ENCODE results near the gene PITX1. TPM values are rescaled to one million over a fixed set of nuclear protein-coding genes. Genes with fewer than 3 reads are reported as not detected.
"Not testable (repeated sequence)": the region's sequence is repeated elsewhere in the genome, so short reads cannot be mapped to it uniquely, and the experiment has no call there.

Gene PITX1
- total RNA-seq, 2 donors from 2014 or later, result 1.3 to 2.4 TPM

DNA sequence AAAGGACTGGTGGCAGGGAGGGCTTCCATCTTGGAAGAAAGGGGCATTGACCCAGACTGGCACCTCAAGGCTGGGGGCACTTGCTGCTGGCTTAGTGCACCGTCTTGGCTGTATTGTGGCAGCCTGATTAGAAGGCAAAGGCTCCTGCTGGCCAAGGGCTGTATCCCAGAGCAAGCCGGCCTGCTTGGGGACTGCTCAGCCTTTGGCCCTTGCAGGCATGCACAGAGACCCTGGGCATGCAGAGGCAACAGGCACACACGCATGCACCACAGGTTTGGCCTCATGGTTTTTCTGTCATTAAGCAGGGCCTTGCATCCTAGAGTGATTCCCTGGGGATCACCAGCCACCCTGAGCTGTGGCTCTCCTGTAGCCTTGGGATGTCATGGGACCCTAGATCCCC lies 29.0 kb downstream of the PITX1 start:
- Histone ChIP-seq H3K9ac (ENCODE audit: extremely low read depth, low read length, poor library complexity, severe bottlenecking) (no peak overlapping the region), H3K36me3 (ENCODE audit: control insufficient read depth, insufficient read depth, low read length) (no peaks in the 10 kb centered on the region), H3K9me3 (ENCODE audit: control insufficient read depth, low read length) (no peaks in the 10 kb centered on the region), H3K4me1 (ENCODE audit: control insufficient read depth, insufficient read depth, low read length) (no peaks in the 10 kb centered on the region), H3K27ac (ENCODE audit: low read depth, low read length) (no peak overlapping the region), H3K27me3 (ENCODE audit: control insufficient read depth, insufficient read depth, low read length, poor library complexity, severe bottlenecking) (no peaks in the 10 kb centered on the region), H3K4me3 (ENCODE audit: low read length) (no peak overlapping the region)
- Mint-ChIP-seq H3K4me3 (no peak overlapping the region), H3K27me3 (ENCODE audit: insufficient read depth) (peaks cover 12% of the 10 kb centered on the region), H3K27ac (peak overlapping the region; percentile 26), H3K9me3 (peaks cover 2% of the 10 kb centered on the region), H3K4me1 (no peaks in the 10 kb centered on the region), H3K36me3 (ENCODE audit: low read depth) (no peaks in the 10 kb centered on the region)
- peak; percentile 35 for DNase-seq
- WGBS, 2 experiments (ENCODE audit: insufficient coverage in 1 of 2, insufficient read length in 1 of 2), result 92 to 95% methylated on average over 3 of the region's 3 CpGs
- TF ChIP-seq, protein P1, sequence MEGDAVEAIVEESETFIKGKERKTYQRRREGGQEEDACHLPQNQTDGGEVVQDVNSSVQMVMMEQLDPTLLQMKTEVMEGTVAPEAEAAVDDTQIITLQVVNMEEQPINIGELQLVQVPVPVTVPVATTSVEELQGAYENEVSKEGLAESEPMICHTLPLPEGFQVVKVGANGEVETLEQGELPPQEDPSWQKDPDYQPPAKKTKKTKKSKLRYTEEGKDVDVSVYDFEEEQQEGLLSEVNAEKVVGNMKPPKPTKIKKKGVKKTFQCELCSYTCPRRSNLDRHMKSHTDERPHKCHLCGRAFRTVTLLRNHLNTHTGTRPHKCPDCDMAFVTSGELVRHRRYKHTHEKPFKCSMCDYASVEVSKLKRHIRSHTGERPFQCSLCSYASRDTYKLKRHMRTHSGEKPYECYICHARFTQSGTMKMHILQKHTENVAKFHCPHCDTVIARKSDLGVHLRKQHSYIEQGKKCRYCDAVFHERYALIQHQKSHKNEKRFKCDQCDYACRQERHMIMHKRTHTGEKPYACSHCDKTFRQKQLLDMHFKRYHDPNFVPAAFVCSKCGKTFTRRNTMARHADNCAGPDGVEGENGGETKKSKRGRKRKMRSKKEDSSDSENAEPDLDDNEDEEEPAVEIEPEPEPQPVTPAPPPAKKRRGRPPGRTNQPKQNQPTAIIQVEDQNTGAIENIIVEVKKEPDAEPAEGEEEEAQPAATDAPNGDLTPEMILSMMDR (conservative IDR thresholded peaks at IDR 0.05), result no peak

DNA sequence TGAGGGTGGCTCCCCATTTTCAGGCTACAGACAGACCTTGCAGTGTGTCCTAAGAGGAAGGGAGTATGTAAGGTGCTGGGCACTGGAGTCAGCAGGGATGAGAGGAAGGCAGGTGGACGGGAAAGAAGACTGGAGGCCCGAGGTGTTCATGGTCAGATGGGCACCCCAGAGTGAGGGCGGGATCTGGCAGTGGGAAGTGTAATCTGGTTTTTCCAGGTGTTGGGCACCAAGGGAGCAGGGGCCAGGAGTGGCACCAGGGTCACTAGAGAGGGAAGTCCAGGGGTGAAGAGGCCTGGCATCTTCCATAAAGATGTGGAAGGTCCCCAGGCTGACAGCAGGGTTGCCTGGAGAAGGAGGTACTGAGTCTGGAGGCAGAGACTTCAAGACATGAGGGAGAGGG lies 29.7 kb downstream of the PITX1 start:
- Histone ChIP-seq H3K9ac (ENCODE audit: extremely low read depth, low read length, poor library complexity, severe bottlenecking) (no peak overlapping the region), H3K27ac (ENCODE audit: low read depth, low read length) (no peak overlapping the region), H3K4me1 (ENCODE audit: control insufficient read depth, insufficient read depth, low read length) (no peaks in the 10 kb centered on the region), H3K9me3 (ENCODE audit: control insufficient read depth, low read length) (no peaks in the 10 kb centered on the region), H3K27me3 (ENCODE audit: control insufficient read depth, insufficient read depth, low read length, poor library complexity, severe bottlenecking) (no peaks in the 10 kb centered on the region), H3K36me3 (ENCODE audit: control insufficient read depth, insufficient read depth, low read length) (no peaks in the 10 kb centered on the region), H3K4me3 (ENCODE audit: low read length) (no peak overlapping the region)
- H3K36me3 Mint-ChIP-seq (ENCODE audit: low read depth), result no peaks in the 10 kb centered on the region
- peaks cover 12% of the 10 kb centered on the region for H3K27me3 Mint-ChIP-seq (ENCODE audit: insufficient read depth)
- H3K9me3 Mint-ChIP-seq, result peaks cover 2% of the 10 kb centered on the region
- TF ChIP-seq, protein P1 (conservative IDR thresholded peaks at IDR 0.05), result no peak
- H3K4me3 Mint-ChIP-seq, result no peak overlapping the region
- WGBS, 2 experiments (ENCODE audit: insufficient coverage in 1 of 2, insufficient read length in 1 of 2), result 88 to 96% methylated on average over 3 of the region's 3 CpGs
- no peaks in the 10 kb centered on the region for H3K4me1 Mint-ChIP-seq
- H3K27ac Mint-ChIP-seq, result no peak overlapping the region
- no peak for DNase-seq

DNA sequence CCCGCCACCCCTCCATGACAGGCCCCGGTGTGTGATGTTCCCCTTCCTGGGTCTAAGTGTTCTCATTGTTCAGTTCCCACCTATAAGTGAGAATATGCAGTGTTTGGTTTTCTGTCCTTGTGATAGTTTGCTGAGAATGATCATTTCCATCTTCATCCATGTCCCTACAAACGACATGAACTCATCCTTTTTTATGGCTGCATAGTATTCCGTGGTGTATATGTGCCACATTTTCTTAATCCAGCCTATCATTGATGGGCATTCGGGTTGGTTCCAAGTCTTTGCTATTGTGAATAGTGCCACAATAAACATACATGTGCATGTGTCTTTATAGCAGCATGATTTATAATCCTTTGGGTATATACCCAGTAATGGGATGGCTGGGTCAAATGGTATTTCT lies 36.0 kb downstream of the PITX1 start:
- 85% methylated on average over 5 of the region's 5 CpGs; no CpG with 5 or more reads in 1 of the 2 experiments for WGBS, 2 experiments (ENCODE audit: insufficient coverage in 1 of 2, insufficient read length in 1 of 2)

DNA sequence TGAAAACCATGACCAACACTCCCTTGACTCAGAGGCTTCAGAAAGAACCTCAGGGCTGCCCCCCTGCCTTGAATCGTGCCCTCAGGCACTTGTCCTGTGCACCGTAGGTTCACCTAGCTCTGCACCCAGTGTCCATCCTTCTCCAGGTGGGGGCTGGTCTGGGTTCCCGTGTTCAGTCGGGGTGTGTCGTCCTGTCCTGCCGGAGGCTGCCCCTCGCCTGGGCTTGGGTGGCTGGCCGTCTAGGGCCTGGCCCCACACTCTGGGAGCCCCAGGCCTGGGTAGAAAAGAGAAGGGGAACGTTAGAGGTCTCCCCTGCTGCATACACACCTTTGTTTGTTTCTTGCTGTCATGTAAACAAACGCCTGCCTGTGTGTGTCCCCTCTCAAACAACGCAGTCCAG lies 37.0 kb downstream of the PITX1 start:
- Histone ChIP-seq H3K36me3 (ENCODE audit: control insufficient read depth, insufficient read depth, low read length) (no peaks in the 10 kb centered on the region), H3K27ac (ENCODE audit: low read depth, low read length) (no peak overlapping the region), H3K4me3 (ENCODE audit: low read length) (no peak overlapping the region), H3K9ac (ENCODE audit: extremely low read depth, low read length, poor library complexity, severe bottlenecking) (no peak overlapping the region), H3K27me3 (ENCODE audit: control insufficient read depth, insufficient read depth, low read length, poor library complexity, severe bottlenecking) (no peaks in the 10 kb centered on the region), H3K9me3 (ENCODE audit: control insufficient read depth, low read length) (peaks cover 8% of the 10 kb centered on the region), H3K4me1 (ENCODE audit: control insufficient read depth, insufficient read depth, low read length) (no peaks in the 10 kb centered on the region)
- Mint-ChIP-seq H3K4me3 (no peak overlapping the region), H3K9me3 (peaks cover 6% of the 10 kb centered on the region), H3K4me1 (peaks cover 19% of the 10 kb centered on the region), H3K27ac (no peak overlapping the region), H3K27me3 (ENCODE audit: insufficient read depth) (peaks cover 12% of the 10 kb centered on the region), H3K36me3 (ENCODE audit: low read depth) (no peaks in the 10 kb centered on the region)
- 84 to 92% methylated on average over 7 to 11 of the region's 11 CpGs for WGBS, 2 experiments (ENCODE audit: insufficient coverage in 1 of 2, insufficient read length in 1 of 2)
- TF ChIP-seq, protein P1 (conservative IDR thresholded peaks at IDR 0.05), result no peak
- DNase-seq, result no peak

More for the DNA sequence above, 36.0 kb downstream of the PITX1 start:
- not testable (repeated sequence) for H3K9me3 Mint-ChIP-seq; H3K27me3 ChIP-seq (ENCODE audit: control insufficient read depth, insufficient read depth, low read length, poor library complexity, severe bottlenecking); H3K36me3 Mint-ChIP-seq (ENCODE audit: low read depth); H3K4me3 Mint-ChIP-seq; H3K9ac ChIP-seq (ENCODE audit: extremely low read depth, low read length, poor library complexity, severe bottlenecking); H3K36me3 ChIP-seq (ENCODE audit: control insufficient read depth, insufficient read depth, low read length); H3K27ac Mint-ChIP-seq; H3K27ac ChIP-seq (ENCODE audit: low read depth, low read length); H3K4me3 ChIP-seq (ENCODE audit: low read length); H3K9me3 ChIP-seq (ENCODE audit: control insufficient read depth, low read length); H3K4me1 ChIP-seq (ENCODE audit: control insufficient read depth, insufficient read depth, low read length); DNase-seq
- Mint-ChIP-seq H3K27me3 (ENCODE audit: insufficient read depth) (peaks cover 16% of the 10 kb centered on the region), H3K4me1 (peaks cover 19% of the 10 kb centered on the region)

Data from endodermal cell (in vitro differentiated cells).